Right ventricle myocardium superior (tissue), 1 donor: ENCODE measurements around the gene PIK3R4. TPM values are rescaled to one million over a fixed set of nuclear protein-coding genes. Genes with fewer than 3 reads are reported as not detected.

Experiments
- ATAC-seq: fragments of 200-7000 bp; cut with Tn5 transposase; one replicate; pipeline ENCODE4 v1.9.1; 2020; ENCODE audit warnings: mild to moderate bottlenecking; ENCODE audit not compliant: poor library complexity
- DNase-seq: peaks from one replicate; pipeline ENCODE4 v3.0.0-alpha.2; 2020
- intact Hi-C: fragments of 100-400 bp; cut with DNase I; formaldehyde crosslinking; loops from one replicate; pipeline ENCODE4 v1.11.2; 2022
- long read RNA-seq: library from polyadenylated mRNA; unstranded; transcript quantifications from one replicate; pipeline ENCODE4 v2.0.0, GENCODE V29; 2021
- total RNA-seq: library from RNA; stranded (reverse); fragmentation: NEBNext Ultra II Directional; extraction: Animal tissue kit (Norgen Biotek cat#: 25700); gene quantifications from one replicate; pipeline ENCODE4 v1.2.1, GENCODE V29; 2021
- donor health status: DM: no; HTN: yes; CAD: no; lungs with severe emphysema.

Gene PIK3R4
- 10.9 TPM for total RNA-seq
- long read RNA-seq, full-length matches to known transcripts = 7 of 10 reads
- long read RNA-seq, partial matches to known transcripts = 3 of 10 reads
- long read RNA-seq, other reads (novel, unspliced or antisense) = 0 of 10 reads

DNA sequence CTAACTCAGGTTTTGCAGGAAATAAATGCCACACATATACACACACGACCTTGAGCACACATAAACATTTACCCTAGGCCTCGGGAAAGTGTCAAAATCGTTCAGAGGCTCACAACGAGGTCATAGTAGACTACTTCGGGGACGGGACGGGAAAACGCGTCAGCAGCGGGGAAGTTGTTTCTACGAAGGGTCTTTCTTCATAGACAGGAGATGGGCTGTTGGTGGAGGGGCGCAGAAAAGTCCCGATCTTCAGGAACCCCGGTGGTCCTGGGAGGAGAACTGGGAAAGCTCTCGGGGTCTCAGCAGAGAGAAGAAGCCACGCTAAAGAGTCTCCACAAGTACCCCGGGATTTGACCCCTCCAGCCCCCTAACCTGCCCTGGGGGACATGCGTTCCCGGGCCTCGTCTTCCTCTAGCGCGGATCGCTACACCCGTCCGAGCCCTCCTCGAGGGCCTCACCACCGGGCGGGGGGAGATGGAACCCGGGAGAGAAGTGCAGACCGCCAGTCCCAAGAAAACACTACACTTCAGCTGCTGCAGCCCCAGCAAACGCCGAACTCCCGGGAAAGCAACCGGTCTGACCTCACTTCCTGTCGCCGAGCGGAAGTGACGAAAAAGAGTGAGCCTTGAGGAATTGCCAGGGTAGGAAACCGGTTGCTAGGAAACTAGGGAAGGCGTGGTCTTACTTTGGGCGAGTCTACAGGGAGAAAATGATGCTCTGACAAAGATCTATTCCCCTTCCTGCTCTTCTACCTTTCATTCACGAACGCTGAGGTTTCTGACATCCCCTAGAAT, at the start of gene PIK3R4:
TSS of gene PIK3R4 (minus strand) at position 584 of the 794 bp plus-strand sequence. CDS start 1,611 bp downstream, outside the sequence.
- intact Hi-C loops = no loop called here
- DNase-seq (peak; percentile 94), ATAC-seq (peak; percentile 98)

- intact Hi-C loops = no loop called here
- no peak for ATAC-seq
- DNase-seq = no peak
Observed at GRCh38 chr3:130795396-130795795, 48.8 kb upstream of the PIK3R4 start.

- no peak for DNase-seq
- ATAC-seq = no peak
- intact Hi-C loops = no loop called here
Observed at GRCh38 chr3:130792246-130792645, 45.6 kb upstream of the PIK3R4 start.

GRCh38 chr3:130789782-130790322, 43.2 kb upstream of the PIK3R4 start:
- intact Hi-C loops = no loop called here
- no peak for ATAC-seq

DNA sequence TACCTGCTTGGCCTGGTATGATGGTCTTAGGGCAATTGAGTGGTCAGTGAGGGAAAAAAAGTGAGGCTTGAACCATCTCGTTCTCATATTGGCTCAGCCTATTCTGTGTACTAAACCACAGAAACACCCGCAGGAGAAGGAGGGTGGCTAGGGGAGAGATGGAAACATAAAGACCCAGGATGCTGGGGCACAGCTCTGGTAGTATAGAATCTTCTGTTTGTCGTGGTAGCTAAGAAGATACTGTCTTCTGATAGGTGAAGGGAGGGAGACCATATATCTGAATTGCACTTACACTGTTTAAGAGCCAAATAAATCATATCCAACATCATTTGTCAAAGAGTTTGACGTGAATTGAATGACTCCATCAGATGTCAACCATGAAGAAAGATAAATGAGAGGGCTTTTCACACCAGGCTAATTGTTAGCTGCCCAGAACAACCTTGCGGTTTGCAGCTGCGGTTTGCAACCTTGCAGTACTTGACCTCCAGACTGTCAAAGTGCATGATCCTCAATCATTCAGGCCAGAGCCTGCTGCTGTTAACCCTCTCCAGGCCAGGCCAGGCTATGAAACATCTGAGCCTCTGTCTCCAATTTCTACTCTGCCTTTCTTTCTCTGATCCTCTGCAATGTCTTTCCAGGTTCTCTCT, 40.9 kb upstream of the PIK3R4 start:
- DNase-seq (no peak), ATAC-seq (no peak)
- intact Hi-C loops = no loop called here

More at GRCh38 chr3:130789782-130790322, 43.2 kb upstream of the PIK3R4 start:
- no peak for DNase-seq

DNA sequence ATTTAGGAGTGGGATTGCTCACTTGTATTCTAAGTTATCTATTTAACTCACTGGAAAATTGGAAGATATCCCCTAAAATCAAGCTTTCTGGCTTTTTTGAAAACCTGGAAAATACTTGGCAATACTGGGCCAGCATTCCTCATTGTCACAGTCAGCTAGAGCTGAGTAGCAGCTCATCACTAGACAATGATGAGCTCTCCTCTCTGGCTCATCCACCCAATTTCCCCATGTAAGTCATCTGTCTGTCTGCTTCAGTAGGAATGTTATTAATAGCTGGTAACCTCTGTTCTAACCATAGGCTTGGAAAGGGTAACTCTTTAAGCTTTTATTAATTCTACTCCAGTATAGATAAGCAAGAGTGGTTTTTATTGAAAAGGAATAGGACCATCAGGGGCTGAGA, 39.7 kb upstream of the PIK3R4 start:
- DNase-seq (no peak), ATAC-seq (no peak)
- intact Hi-C loops = no loop called here

GRCh38 chr3:130783629-130784028, 37.0 kb upstream of the PIK3R4 start:
- DNase-seq = no peak
- intact Hi-C loops = no loop called here
- ATAC-seq = no peak

DNA sequence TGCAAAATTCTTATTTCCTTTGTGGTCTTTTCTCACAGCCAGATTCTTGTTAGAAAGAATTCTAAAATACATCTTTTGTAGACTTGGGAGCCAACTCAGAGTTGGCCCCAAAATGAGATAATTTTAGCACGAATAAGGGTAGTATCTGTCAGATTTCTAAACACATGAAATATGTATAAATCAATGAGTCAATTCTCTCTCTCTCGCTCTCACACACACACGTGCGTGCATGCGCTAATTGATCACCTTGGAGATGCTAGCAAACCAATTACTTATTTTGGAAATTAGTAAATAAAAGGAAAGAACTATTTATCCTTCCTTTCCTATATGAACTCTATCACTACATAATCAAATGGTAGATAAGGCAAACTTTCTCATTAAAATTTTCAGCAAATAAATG, 32.9 kb upstream of the PIK3R4 start:
- ATAC-seq = no peak
- no peak for DNase-seq
- intact Hi-C loops = no loop called here

DNA sequence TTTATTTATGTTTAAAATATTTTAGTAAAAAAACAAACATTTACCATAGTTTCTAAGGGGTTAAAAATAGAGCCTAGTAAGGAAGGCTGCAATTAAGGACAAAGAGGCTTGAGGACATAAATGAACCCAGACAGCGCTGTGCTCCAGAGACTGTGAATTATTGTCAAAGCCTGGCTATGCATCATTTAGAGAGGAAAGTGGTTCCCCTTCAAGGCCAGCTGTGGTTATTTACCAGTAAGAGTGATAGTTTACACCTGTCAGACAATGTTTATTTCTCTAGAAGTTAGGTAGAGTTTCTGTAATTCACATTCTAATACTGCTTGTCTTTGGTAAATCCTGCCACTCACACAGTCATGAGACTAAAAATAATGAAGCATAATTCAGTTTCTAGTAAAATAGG, 32.4 kb upstream of the PIK3R4 start:
- no peak for ATAC-seq
- intact Hi-C loops = no loop called here

GRCh38 chr3:130773366-130773765, 26.7 kb upstream of the PIK3R4 start:
- peak; percentile 39 for ATAC-seq
- intact Hi-C loops = no loop called here
- no peak for DNase-seq

More for the DNA sequence above, 32.4 kb upstream of the PIK3R4 start:
- no peak for DNase-seq

DNA sequence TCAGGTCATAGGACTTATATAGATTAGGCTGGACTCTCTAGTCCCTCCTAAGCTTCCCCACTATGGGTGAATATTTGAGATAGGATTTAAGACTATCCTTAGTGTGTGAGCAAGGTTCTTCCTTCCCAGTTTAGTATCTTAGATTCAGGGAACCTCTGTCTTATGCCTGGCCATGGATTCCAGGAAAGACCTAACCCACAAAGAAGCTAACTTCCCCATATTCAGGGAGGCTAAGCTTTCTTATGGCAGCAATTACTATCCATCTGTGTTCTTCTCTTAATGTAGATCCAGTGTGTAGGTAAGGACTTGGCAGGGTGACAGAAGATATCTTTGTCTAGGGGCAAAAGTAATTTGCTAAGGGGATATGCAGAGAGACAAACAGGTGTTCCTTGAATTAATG, 25.5 kb upstream of the PIK3R4 start:
- ATAC-seq (no peak), DNase-seq (no peak)
- intact Hi-C loops = no loop called here

DNA sequence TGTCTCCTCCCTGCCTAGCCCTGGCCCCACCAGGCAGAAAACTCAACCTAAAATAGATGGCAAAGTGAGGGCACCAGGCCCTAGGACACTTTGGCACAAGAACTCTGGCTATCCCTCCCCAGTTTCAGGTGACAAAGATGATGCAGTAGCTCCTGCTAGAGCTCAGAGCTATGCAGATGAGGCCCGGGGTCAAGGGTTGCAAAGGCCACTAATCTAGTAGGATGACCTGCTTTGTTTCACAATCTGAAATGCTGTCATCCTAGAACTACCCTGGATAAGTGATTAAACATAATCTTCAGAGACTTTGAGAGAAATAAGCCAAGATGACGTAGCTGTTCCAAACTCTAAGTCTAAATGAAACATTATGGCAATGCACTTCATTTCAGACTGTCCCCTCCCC, 24.0 kb upstream of the PIK3R4 start:
- ATAC-seq (no peak), DNase-seq (no peak)
- intact Hi-C loops = no loop called here

DNA sequence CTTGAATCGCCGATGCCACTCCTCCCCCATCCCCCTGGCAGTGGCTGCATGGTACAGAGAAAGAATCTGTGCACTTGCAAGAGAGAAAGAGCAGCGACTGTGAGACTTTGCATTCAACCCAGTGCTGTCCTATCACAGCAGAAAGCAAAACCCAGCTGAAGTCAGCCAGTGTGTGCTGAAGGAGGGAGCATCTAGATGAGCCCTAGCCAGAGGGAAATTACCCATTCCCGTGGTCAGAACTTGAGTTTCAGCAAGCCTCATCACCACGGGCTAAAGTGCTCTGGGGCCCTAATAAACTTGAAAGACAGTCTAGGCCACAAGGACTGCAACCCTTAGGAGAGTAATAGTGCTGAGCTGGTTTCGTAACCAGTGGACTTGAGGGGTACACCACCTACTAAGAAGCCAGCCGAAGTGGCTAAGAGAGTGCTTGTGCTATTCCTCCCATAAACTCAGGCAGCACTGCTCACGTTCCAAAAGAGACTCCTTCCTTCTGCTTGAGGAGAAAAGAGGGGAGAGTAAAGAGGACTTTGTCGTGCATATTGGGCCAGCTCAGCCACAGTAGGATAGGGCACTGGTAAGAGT, 15.2 kb upstream of the PIK3R4 start:
- no peak for ATAC-seq
- DNase-seq = no peak
- intact Hi-C loops = loop anchor here (5.0 kb wide), 1 partner anchor 130 kb away; the partner anchor contains the start of gene ATP2C1

DNA sequence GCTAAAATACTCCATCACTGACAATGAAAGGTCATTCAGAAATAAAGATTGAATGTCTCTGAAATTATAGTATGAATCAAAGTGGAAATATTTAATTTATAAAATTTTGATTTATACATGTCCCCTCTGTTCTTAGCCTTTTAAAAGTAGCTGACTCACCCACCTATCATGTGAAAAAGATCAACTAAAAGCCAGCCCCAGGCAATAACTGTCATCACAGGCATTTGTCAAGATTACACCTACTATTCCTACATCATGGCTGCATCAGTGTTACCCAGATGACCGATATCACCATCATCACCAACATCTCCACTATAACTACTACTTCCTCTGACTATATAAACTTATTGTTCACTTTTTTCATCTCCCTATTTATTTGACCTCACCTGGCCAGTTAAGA, 14.3 kb upstream of the PIK3R4 start:
- no peak for DNase-seq
- no peak for ATAC-seq
- intact Hi-C loops = loop anchor here (5.0 kb wide), 1 partner anchor 131 kb away; the partner anchor contains the start of gene ATP2C1

GRCh38 chr3:130759692-130760338, 13.2 kb upstream of the PIK3R4 start:
- intact Hi-C loops = loop anchor here (5.0 kb wide), 1 partner anchor 132 kb away; the partner anchor contains the start of gene ATP2C1
- ATAC-seq (peak; percentile 92), DNase-seq (peak; percentile 42)

GRCh38 chr3:130758624-130759369, 12.2 kb upstream of the PIK3R4 start:
- ATAC-seq (no peak), DNase-seq (no peak)
- intact Hi-C loops = no loop called here

DNA sequence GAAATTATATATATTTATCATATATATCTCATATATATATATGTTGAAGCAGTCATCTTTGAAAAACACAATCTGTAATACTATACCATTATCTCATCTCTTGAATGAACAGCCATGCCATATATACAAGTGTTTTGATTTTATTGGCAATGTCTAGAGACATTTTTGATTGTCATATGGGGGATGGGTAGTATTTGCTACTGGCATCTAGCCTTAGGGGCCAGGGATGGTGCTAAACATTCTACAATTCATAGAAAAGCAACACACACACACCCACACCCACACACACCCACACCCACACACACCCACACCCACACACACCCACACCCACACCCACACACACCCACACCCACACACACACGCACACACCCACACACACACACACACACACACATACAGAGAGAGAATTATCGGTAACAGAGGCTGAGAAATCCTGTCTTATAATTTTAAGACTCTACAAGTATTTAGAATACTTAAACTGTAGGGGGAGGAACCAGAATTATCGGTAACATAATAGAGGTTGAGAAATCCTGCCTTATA, 11.1 kb upstream of the PIK3R4 start:
- DNase-seq = no peak
- no peak for ATAC-seq
- intact Hi-C loops = no loop called here

GRCh38 chr3:130755666-130756065, 9.0 kb upstream of the PIK3R4 start:
- ATAC-seq (no peak), DNase-seq (no peak)
- intact Hi-C loops = no loop called here
